ENCODE measurements around the gene DNAH2.
A peak's percentile ranks its signal among the peaks of the same experiment; 100 is the strongest.

Gene DNAH2

GRCh38 chr17:7840875-7841274 is 123.3 kb downstream of the DNAH2 start:
- no peak for DNase-seq

GRCh38 chr17:7841396-7841914 is 123.9 kb downstream of the DNAH2 start:
- DNase-seq, result peak; percentile 94

GRCh38 chr17:7841915-7842379 is 124.4 kb downstream of the DNAH2 start:
- DNase-seq, result peak; percentile 86

GRCh38 chr17:7842380-7843256 is 125.1 kb downstream of the DNAH2 start:
- DNase-seq, result peak; percentile 97

GRCh38 chr17:7843257-7843535 is 125.7 kb downstream of the DNAH2 start:
- no peak for DNase-seq

GRCh38 chr17:7843536-7844291 is 126.2 kb downstream of the DNAH2 start:
- peak; percentile 80 for DNase-seq

GRCh38 chr17:7844292-7845154 is 127.0 kb downstream of the DNAH2 start:
- peak; percentile 96 for DNase-seq

GRCh38 chr17:7845359-7846062 is 128.0 kb downstream of the DNAH2 start:
- DNase-seq, result no peak

- no peak for DNase-seq
Observed at GRCh38 chr17:7846063-7846735, 128.7 kb downstream of the DNAH2 start.

- DNase-seq, result no peak
Observed at GRCh38 chr17:7846765-7847661, 129.5 kb downstream of the DNAH2 start.

GRCh38 chr17:7848131-7848579 is 130.6 kb downstream of the DNAH2 start:
- DNase-seq, result no peak

- no peak for DNase-seq
Observed at GRCh38 chr17:7848739-7849129, 131.2 kb downstream of the DNAH2 start.

- DNase-seq, result no peak
Observed at GRCh38 chr17:7849130-7849750, 131.7 kb downstream of the DNAH2 start.

GRCh38 chr17:7849751-7850504 is 132.4 kb downstream of the DNAH2 start:
- no peak for DNase-seq

GRCh38 chr17:7850701-7851437 is 133.3 kb downstream of the DNAH2 start:
- DNase-seq, result no peak

GRCh38 chr17:7851438-7852261 is 134.1 kb downstream of the DNAH2 start:
- DNase-seq, result peak; percentile 78

GRCh38 chr17:7852262-7852670 is 134.7 kb downstream of the DNAH2 start:
- no peak for DNase-seq
